Uterus (tissue), 4 donors: Measurements from ENCODE around the gene CHST5. TPM values are rescaled to one million over a fixed set of nuclear protein-coding genes. Genes with fewer than 3 reads are reported as not detected.

Experiments used
- DNase-seq, 2 donors: peaks; one replicate each; pipeline ENCODE4 v3.0.0-alpha.2; 2019 to 2020
- H3K27ac ChIP-seq, 2 donors: fragments of 200-600 bp; sonication (generic); 1 replicate in 1 of 2; 2 replicates in 1 of 2; pipeline ENCODE4 v1.5.1; 2016 to 2018
- H3K27me3 ChIP-seq, 2 donors: fragments of 200-600 bp; sonication (generic); one replicate each; pipeline ENCODE4 v1.5.1; 2018 to 2019; ENCODE audit warnings: control low read depth in 1 of 2
- H3K36me3 ChIP-seq, 2 donors: fragments of 200-600 bp; sonication (generic); one replicate each; pipeline ENCODE4 v1.5.1; 2019; ENCODE audit warnings: control low read depth in 1 of 2
- H3K4me1 ChIP-seq, 2 donors: fragments of 200-600 bp; sonication (generic); one replicate each; pipeline ENCODE4 v1.5.1; 2018 to 2019; ENCODE audit warnings: control low read depth in 1 of 2
- H3K4me3 ChIP-seq, 2 donors: fragments of 200-600 bp; sonication (generic); 1 replicate in 1 of 2; 2 replicates in 1 of 2; pipeline ENCODE4 v1.5.1; 2018 to 2019; ENCODE audit warnings: mild to moderate bottlenecking in 1 of 2
- H3K9me3 ChIP-seq, 2 donors: fragments of 200-600 bp; sonication (generic); one replicate each; pipeline ENCODE4 v1.5.1; 2019; ENCODE audit warnings: control low read depth in 1 of 2
- CTCF ChIP-seq, 4 experiments: fragments of 200-600 bp in 2 of 4; fragments of 450-650 bp in 2 of 4; sonication (generic) in 2 of 4; IDR thresholded peaks; one replicate each; pipeline ENCODE4 v1.5.1; 2016 to 2019; ENCODE audit warnings: antibody characterized with exemption in 4 of 4, mild to moderate bottlenecking in 2 of 4, moderate library complexity in 1 of 4
- POLR2A ChIP-seq, 2 donors: fragments of 450-650 bp; IDR thresholded peaks; one replicate each; pipeline ENCODE4 v1.6.1; 2016; ENCODE audit warnings: antibody characterized with exemption in 2 of 2, mild to moderate bottlenecking in 1 of 2, moderate library complexity in 1 of 2
- intact Hi-C: fragments of 100-400 bp; cut with DNase I; formaldehyde crosslinking; loops from one replicate; pipeline ENCODE4 v1.15.1; 2023; ENCODE audit warnings: low total_unique reads
- total RNA-seq, 4 donors: library from RNA; depleted of rRNA in 3 of 4; stranded (reverse); fragments of >200 nt in 3 of 4; gene quantifications; one replicate each; pipeline versions ENCODE4 v1.1.0 to v1.2.4, GENCODE V29; 2014 to 2023
- donor health status: DM: yes; HTN: yes; CAD: no.

CHST5 gene
- total RNA-seq, 4 donors from 2014 or later = 1.0 to 2.0 TPM; not detected in 2

DNA sequence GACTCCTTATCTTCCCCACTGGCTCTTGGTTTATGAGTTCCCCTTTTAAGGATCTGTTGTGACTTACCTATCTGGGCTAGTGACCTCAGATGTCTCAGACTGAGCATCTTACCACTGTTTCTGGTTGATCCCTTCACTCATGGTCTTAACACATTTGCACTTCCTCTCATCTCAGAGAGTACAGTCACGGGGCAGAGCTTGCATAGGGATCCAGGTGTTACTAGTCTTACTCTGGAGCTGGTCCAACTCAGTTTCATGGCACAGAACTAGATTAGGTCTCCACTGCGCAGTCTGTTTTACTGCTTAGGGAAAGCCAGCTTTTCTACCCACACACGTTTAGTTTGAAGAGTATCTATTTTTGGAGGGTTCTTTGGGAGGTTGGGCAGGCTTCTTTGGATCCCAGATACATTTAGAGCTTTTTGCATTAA lies 40.5 kb upstream of the CHST5 start:
- no peak overlapping the region for H3K4me3 ChIP-seq
- H3K27me3 ChIP-seq = no peaks in the 10 kb centered on the region
- H3K36me3 ChIP-seq = no peaks in the 10 kb centered on the region
- DNase-seq = peak in 1 of 2 donors; percentile 76
- intact Hi-C loops = no loop called here
- no peaks in the 10 kb centered on the region for H3K4me1 ChIP-seq
- no peaks in the 10 kb centered on the region for H3K9me3 ChIP-seq
- TF ChIP-seq POLR2A (IDR thresholded peaks at IDR 0.05) = no peak
- no peak for TF ChIP-seq CTCF (IDR thresholded peaks at IDR 0.05)
- H3K27ac ChIP-seq = peak overlapping the region; percentile 49 to 53

DNA sequence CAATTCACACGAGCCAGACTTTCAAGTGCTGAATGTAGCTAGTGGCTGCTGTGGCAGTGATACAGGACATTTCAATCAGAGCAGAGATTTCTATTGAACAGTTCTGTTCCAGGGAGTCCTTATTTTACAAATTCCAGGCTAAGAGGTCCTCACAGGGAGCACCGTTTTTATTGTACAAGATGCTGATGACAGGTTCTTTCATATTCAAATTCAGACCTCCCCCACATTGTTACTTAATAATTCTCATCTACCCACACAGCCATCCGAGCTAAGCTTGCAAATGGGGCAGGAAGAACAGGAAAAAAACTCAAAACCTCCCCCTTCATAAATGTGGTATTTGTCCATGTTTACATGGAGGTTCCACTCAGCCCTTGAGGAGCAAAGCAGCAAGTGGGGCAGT lies 40.0 kb upstream of the CHST5 start:
- H3K9me3 ChIP-seq = no peaks in the 10 kb centered on the region
- intact Hi-C loops = no loop called here
- no peaks in the 10 kb centered on the region for H3K36me3 ChIP-seq
- no peak overlapping the region for H3K4me3 ChIP-seq
- TF ChIP-seq CTCF (IDR thresholded peaks at IDR 0.05) = no peak
- no peak for TF ChIP-seq POLR2A (IDR thresholded peaks at IDR 0.05)
- no peaks in the 10 kb centered on the region for H3K4me1 ChIP-seq
- no peak for DNase-seq
- peak overlapping the region; percentile 49 to 53 for H3K27ac ChIP-seq
- H3K27me3 ChIP-seq = no peaks in the 10 kb centered on the region

DNA sequence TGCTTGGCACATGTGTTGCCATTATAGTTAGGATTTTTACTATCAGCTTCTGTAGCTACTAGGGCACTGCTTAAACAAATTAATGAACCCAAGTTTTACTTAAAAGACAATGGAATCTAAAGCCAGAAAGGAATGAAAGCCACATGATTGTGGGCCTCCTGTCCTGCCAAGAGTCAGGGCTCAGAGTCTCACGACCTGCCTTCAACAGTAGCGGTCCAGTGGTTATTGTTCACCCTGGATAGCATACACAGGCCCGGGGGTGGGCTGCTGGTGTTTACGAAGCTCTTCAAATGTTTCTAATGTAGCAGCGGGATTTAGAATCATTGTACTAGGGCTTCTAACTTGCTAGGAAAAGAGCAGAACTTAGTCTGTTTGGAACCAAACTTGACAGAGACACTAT lies 38.0 kb upstream of the CHST5 start:
- intact Hi-C loops = no loop called here
- Histone ChIP-seq H3K27ac (no peak overlapping the region), H3K36me3 (no peaks in the 10 kb centered on the region), H3K4me1 (no peaks in the 10 kb centered on the region), H3K27me3 (no peaks in the 10 kb centered on the region), H3K9me3 (no peaks in the 10 kb centered on the region), H3K4me3 (no peak overlapping the region)
- TF ChIP-seq CTCF (IDR thresholded peaks at IDR 0.05) = no peak
- no peak for TF ChIP-seq POLR2A (IDR thresholded peaks at IDR 0.05)
- DNase-seq = no peak

GRCh38 chr16:75572864-75573542 lies 37.1 kb upstream of the CHST5 start:
- Histone ChIP-seq H3K27me3 (no peaks in the 10 kb centered on the region), H3K36me3 (no peaks in the 10 kb centered on the region), H3K9me3 (no peaks in the 10 kb centered on the region), H3K4me3 (no peak overlapping the region), H3K4me1 (peaks cover 0 to 5% of the 10 kb centered on the region in 2 donors), H3K27ac (no peak overlapping the region)
- TF ChIP-seq POLR2A (IDR thresholded peaks at IDR 0.05) = no peak
- no peak for TF ChIP-seq CTCF (IDR thresholded peaks at IDR 0.05)
- intact Hi-C loops = no loop called here
- no peak for DNase-seq

GRCh38 chr16:75570396-75571065 lies 34.6 kb upstream of the CHST5 start:
- H3K27me3 ChIP-seq = no peaks in the 10 kb centered on the region
- no peaks in the 10 kb centered on the region for H3K36me3 ChIP-seq
- intact Hi-C loops = no loop called here
- TF ChIP-seq CTCF (IDR thresholded peaks at IDR 0.05) (no peak), POLR2A (IDR thresholded peaks at IDR 0.05) (no peak)
- peaks cover 0 to 10% of the 10 kb centered on the region in 2 donors for H3K4me1 ChIP-seq
- H3K9me3 ChIP-seq = no peaks in the 10 kb centered on the region
- no peak overlapping the region for H3K4me3 ChIP-seq
- H3K27ac ChIP-seq = no peak overlapping the region
- DNase-seq = no peak
